Superior temporal gyrus (tissue), 1 donor: Measurements from ENCODE around the gene ID2.

Source experiments
- DNase-seq: peaks from one replicate; pipeline ENCODE4 v3.0.0-alpha.2; 2016; ENCODE audit errors: extremely low spot score

ID2 gene

DNA sequence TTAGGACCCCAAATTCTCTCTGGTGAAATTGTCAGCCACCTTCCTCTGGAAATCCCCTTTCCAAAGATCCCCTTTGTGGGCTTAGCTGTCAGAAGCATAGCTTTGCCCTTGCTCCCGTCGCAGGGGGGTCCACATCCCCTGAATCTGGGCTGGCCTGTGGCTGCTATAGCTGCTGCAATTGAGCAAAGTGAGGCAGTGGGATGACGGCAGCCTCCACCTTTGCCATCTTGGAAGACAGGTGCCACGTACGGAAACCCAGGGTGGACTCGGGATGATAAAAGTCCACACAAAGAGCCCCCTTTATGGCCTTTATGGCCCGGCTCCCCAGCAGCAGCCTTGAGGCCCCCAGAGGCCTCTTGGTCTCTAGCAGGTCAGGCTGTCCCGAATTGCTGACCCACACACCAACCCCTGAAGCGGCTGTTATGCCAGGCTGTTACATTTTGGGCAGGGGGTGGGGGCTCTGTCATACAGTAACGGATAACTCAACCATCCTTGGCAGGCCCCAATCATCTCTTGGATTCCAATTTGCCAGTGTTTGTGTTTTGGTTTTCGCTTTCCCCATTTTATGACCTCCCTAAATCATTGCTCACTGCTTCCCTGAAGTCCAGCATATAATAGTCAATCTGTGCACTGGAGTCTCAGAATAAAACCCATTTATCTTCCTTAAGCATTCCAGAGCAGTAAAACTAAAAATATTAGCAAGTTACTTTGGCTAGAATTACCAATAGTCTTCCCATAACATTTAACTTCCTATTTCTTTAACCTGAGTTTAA, 33.2 kb upstream of the ID2 start:
- no peak for DNase-seq

DNA sequence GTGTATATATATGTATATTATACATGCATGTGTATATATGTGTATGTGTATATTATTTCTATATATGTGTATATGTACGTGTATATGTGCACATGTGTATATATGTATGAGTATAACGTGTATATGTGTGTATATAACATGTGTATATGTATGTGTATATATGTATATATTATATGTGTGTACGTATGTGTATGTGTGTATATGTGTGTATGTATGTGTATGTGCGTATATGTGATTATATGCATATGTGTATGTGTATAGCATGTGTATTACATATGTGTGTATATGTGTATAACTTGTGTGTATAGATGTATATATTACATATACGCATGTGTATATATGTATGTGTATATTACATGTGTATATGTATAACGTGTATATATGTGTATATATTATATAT, 32.1 kb upstream of the ID2 start:
- no peak for DNase-seq

DNA sequence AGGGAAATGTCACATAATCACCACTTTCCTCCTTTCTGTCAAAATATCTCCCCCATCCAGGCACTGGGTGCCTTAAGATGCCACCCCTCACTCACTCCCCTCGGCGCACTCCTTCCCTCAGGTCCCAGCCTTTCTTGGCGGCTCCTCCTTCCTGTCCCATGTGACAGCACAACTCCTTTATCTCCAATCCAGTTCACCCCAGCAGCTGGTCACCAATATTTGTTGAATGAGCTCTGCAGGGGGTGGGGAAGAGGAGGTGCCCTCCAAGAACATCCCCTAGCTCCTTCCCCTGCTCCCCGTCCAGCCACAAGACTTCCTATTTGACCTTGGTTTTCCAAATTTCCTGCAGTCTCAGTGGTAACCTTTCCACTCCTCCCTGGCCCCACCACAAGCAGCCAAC, 31.6 kb upstream of the ID2 start:
- no peak for DNase-seq

DNA sequence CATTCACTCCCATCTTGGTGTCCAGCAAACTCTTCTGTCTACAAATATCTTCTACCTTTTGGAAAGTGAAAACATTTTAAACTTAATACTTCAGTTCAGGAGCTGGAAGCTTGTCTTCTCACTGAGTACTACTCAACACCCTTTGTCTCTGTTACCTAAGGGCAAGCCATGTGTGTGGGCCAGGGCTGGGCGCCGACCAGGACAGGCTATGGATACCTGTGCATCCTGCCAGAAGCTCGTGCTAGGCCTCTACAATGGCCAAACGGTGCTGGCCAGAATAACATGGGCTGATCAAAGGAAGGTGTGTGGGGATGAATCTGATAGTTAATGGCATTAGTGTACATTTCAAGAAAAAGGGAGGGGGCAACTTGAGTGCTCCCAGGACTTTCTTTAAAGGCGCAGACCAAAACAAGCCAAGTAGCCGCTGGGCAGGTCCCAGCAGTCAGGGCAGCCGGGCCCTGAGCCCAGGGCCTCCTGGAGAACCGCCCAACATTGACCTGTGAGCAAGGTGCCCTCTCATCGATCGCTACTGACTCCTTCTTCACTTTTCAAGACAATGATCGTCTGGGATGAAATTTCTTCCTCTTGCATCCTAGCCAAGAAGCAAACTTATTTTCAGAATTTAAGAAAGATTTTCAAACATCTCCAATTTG, 29.0 kb upstream of the ID2 start:
- no peak for DNase-seq

DNA sequence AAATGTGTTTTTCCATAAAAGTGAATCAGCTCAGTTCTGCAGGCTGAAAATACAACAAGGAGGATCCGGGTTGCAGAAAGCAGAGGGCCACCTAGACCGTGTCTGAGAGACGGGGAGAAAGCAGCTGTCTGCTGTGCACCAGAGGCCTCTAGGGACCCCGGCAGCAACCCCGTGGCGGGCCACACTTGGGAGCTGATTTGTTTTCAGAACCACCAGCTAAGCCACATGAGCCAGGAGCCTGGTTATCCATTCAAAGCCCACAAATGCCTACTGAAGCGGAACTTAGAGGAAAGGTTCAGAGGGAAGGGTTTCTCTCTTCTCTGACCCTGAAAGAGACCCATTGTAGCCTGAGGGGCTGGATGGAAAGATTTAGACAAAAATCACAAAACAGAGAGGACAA, 28.4 kb upstream of the ID2 start:
- no peak for DNase-seq

DNA sequence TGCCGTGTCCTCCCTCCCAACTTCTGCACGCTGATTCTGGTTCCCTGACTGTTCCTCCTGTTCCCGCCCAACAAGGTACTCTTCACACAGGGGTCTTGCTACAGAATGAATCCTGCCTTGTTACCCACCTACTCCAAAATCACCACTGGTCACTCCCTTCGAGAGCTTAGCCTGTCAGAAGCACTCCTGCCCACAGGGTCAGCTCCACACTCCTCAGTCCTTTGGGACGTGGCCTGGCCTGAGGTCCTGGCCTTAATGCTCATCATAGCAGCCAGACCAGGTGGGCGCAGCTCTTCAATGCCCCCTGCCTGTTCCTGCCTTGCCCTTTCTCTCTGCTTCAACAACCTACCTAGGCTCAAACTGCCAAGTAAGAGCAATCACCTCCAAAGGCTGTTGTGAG, 27.8 kb upstream of the ID2 start:
- DNase-seq: no peak

DNA sequence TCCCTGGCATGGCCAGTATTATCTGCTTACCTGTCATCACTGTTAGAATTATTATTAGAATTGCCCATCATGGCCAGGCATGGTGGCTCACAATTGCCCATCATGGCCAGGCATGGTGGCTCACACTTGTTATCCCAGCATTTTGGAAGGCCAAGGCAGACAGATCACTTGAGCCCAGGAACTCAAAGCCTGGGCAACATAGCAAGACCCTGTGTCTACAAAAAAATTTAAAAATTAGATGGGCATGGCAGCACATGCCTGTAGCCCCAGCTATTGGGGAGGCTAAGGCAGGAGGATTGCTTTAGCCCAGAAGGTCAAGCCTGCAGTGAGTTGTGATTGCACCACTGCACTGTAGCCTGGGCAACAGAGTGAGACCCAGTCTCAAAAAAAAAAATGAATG, 27.4 kb upstream of the ID2 start:
- DNase-seq: no peak

DNA sequence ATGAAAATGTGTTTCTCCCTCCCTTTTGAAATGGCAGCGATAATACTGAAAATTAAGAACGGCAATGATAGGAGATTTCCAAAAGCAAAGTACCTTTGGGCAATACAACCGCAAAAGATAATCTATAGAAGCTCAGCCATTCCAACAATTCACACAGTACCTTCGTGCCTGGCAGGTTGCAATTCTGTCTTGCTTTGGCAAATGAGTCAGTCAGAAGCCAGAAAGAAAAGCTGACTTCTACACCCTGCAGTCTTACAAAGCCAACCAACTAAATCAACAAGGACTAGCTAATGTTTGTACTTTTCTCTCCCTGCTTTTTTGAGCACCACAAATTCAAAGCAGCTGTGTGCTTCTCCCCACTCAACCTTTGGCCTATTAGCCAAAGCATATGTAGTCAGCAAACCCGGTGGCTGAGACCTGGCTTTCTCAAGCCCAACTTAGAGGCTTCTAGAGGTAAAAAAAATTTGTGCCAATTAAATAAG, 25.7 kb upstream of the ID2 start:
- DNase-seq: no peak

DNA sequence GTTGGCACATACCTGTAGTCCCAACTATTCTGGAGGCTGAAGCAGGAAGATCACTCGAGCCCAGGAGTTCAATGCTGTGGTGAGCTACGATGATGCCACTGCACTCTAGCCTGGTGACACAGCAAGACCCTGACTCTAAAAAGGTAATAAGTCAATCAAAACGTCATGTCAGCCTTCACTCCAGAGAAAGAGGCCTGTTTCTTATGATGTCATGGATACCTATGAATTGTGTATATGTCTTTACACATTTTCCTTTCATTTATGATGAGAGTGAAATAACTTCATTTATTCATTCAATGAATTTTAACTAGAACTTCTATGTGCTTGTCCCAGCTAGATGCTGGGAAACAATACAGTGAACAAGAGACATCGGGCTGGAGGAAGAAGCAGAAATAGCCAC, 25.0 kb upstream of the ID2 start:
- no peak for DNase-seq

DNA sequence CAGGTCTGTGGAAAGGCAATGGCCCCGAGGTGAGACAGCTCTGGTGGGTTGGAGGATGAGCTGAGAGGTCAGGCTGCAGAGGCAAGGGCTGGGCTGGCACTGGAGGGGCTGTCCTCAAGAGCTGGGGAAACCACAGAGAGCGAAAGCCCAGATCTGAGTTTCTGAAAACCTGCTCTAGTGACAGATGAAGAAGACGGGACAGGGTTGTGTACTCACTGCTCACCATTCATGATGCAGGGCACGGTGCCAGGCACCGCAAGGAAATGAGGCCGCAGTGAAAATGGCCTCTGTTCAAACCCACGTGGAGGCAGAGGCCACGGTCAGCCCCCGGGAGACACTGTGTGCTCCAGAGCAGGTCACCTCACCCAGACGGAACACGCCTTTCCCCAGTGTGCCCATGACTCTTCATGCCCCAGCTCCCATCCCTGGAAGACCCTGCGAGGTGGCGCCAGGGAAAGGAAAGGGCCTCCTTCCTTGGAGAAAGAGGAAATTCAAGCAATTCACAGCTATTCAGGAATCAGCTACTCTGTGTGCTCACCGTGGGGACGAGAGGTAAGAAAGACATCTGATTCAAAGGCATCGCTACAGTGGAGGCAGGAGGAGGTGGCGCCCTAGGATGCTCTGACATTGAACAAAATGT, 24.3 kb upstream of the ID2 start:
- no peak for DNase-seq

DNA sequence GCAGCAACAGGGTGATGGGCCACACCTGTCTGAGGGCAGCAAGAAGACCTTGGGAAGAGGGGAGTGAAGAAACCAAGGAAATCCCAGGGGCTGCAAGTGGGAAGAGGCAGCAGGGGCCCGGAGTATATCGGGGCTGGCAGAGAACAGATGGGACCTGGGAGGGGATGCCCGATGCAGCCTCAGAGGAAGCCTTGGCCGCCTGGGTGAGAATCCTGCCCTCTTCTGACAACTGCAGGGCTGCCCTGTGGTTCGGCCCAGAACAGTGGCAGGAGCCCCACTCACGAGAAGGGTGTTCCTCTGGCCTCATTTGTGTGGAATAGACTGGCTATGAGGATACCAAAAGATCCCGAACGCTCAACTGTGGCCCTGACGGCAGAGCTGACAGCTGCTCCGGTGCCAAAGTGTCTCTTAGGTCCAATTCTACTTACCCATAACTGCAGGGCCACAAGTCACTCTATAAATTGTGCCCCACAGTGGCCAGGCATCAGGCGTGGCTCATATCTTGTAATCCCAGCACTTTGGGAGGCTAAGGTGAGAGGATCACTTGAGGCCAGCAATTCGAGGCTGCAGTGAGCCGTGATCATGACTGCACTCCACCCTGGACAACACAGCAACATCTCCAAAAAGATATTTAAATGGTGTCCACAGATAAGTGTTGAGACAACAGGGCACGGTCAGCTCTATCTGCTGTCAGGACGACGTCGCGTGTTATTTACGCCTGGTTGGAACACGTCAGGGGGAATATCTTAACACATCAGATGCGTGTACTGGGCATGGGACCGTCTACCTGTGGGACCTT, 23.6 kb upstream of the ID2 start:
- no peak for DNase-seq

DNA sequence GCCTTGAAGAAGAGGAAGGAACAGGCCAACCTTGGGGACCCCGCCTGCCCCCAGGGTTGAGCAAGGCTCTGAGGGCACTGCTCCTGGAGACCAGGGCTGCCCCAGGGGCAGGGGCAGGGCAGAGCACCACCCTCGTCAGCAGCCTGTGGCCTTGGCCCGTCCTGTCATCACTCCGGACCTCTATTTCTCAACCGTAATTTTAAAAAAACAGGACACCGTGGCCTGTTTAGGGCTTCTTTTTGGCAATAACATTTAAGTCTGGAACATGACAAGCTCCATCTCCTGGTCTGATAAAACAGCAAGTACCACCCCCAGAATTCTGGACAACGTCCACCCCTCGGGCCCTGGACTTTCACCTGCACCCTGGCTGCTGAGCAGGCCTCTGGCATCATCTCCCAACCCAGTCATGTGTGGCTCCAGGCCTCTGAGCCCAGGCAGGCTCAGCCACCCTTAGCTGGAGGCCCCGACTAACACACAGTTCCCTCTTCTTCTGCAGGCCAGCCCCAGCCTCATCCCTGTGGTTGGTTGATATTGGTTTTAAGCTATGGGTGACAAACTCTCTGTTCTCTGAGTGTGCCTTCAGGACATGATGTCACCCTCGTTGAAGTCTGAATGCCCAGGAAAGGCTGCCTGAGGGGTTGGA, 22.6 kb upstream of the ID2 start:
- DNase-seq: no peak

DNA sequence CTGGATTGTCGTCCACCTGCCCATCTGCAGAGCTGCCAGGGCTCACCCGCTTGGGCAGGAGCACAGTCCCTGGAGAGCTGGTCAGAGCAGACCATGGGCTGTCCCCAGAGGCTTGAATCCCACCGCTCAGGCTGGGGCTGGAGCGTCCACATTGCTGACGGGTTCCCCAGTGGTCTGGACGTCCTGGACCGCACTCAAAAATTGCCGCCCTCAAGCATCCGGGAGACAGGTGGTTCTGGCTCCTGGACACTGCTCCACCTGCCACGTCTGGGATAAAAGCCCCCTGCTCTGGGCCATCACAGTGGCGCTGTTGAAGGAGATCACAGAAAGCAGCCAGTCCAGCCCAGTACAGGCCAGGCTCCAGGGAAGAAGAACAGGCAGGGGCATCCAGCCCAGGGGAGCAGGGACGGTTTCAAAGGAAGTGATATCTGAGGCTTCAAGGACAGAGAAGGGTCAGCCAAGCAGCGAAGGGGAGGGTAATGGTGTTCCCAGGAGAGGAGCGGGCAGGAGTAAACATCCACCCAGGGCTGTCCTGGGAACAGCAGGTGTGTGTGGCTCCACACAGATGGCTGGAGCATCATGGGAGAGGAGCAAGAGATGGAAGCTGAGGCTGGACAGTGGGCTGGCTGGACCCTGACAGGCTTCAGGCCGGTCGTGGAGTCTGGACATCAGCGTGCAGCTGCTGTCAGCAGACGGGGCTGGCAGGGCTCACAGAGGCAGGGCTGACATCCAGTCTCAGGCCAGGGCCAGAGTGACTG, 21.9 kb upstream of the ID2 start:
- DNase-seq: no peak

DNA sequence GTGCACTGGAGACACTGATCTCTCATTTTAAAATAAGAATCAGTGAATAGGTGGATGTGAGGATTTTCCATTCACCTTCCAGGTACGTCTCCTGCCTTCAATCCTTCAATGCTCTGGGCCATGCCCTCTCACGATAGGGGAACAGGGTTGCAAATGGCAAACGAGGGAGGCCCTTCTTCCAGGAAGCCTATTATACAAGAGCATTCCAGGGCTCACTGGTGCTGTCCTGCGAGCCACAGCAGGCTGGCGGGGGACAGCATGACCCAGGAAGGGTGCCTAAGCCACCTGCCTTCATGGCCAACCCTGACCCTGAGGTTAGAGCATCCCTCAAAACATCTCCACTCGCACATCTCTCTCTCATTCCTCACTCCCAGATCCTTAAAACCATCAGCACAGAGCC, 20.6 kb upstream of the ID2 start:
- DNase-seq: no peak

DNA sequence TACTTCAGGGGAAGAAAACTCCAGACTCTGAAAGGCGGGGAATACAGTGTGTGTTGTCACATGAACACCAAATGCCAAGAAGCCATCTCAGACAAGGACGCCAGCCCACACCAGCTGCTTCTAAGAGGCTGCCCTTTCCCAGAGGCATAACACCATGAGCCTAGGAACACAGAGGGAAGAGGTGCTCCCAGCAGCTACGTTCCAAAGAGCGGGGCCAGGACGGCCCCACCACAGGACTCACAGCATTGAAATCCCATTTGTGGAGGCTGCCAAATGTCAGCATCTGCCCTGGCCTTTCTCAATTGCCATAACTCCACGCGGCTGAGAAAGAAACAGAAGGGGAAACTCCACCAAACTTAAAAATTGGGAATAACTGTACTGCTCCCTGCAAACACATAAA, 20.1 kb upstream of the ID2 start:
- no peak for DNase-seq

DNA sequence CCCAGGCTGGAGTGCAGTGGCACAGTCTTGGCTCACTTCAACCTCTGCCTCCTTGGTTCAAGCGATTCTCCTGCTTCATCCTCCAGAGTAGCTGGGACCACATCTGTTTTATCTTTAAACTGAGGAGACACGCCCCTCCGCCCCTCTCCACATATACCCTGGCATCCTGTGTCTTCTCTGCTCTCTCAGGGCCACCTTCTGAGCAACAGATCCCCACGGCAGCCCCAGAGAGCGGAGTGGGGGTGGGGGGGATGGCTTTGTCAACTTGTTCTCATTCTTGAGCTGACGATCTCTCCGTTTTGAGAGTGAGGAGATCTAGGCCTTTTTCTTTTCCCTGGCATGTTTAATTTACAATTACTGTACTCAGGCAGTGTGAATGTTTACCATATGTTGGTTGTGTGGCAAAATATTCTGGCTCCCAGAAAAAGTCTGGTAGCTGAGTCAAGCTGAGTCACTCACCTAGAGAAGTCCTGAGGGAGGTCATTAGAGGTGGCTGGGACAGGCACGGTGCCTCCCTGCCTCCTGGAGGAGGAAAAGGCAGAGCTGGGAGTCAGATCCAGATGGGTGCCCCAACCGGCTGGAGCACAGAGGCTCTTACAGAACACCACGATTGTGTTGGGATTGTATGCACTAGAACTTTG, 19.5 kb upstream of the ID2 start:
- DNase-seq: no peak

DNA sequence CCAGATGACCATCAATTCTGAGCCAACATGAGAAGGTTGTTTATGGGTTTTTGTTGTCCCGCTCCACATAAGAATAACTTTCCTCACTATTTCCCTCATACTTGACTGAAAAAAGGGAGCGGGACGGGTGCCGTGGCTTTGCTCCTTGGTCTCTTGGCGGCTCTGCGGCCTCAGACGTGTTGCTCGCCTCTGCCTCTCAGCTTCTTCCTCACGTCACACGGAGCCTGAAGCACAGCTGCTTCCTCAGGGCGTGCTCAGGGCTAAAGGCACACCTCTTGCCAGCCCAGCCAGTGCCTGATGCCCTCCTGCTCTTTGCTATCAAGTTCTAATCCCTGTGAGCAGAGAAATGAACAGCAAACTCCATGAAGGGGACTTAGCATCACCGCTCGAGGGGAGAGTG, 17.9 kb upstream of the ID2 start:
- DNase-seq: no peak

DNA sequence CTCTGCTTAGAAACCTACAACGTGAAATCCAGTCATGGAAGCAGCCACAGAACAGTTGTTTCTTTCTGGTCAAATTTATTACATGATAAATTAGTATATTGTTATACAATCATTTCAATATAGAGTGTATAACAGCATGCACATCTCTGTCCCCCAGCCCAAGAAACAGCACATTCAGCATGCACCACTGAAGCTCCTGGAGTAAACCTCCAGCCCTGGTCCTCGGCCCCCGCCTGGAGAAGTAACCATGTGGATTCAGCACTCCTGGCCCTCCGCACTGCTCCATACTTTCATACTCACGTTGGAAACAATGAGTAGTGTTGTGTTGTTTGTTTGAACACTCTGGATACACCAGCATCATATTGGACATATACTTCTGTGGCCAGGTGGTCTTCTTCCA, 15.3 kb upstream of the ID2 start:
- DNase-seq: no peak

DNA sequence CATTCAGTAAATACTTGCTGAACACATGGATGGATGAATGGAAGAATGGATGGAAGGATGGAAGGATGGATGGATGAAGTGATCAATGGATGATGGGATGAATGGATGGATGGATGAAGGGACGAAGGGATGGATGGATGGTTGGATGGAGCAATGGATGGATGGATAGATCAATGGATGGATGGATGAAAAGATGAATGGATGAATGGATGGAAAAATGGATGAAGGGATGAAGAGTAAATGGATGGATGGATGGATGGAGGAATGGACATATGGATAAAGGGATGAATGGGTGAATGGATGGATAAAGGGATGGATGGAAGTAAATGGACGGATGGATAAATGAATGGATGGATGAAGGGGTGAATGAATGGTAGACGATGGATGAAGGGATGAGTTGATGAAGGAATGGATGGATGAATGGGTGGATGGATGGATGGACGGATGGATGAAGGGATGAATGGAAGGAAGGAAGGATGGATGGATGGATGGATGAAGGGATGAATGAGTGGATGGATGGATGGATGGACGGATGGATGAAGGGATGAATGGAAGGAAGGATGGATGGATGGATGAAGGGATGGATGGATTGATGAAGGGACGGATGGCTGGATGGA, 13.9 kb upstream of the ID2 start:
- DNase-seq: no peak

DNA sequence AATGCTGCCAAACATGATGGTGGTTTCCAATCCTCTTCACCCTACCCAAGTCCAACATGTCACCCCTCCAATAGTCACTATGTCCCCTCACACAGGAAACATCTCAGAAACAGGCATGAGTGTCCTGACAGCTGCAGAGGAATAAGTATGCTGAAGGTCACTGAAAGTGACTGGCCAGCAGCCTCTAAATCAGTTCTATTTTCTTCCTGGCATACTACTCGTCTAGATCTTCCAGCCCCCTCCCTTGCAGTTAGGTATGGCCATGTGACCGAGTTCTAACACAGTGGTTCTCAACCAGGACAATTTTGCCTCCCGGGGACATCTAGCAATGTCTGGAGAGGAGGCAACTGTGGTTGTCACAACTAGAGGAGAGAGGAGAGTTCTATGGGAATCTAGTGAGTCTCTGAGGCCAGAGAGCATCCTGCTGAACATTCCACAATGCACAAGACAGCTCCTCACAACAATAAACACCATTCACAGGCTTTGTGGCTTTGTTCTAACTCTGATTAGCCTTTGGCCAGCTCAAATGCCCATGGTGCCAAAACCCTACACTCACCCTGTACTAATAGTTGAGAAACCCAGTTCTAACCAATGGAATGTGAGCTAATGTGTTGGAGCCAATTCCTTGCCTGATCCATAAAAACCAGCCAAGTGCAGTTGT, 12.6 kb upstream of the ID2 start:
- peak; percentile 85 for DNase-seq
